Activated CD4-positive, alpha-beta T cell treated with anti-CD3 and anti-CD28 coated beads for 24 hours (primary cell): ENCODE results near the gene OAT.

Source experiments
- DNase-seq, 2 donors: peaks; one replicate each; pipeline ENCODE4 v3.0.0-alpha.2; 2020; ENCODE audit warnings: low read depth in 2 of 2

The OAT gene

DNA sequence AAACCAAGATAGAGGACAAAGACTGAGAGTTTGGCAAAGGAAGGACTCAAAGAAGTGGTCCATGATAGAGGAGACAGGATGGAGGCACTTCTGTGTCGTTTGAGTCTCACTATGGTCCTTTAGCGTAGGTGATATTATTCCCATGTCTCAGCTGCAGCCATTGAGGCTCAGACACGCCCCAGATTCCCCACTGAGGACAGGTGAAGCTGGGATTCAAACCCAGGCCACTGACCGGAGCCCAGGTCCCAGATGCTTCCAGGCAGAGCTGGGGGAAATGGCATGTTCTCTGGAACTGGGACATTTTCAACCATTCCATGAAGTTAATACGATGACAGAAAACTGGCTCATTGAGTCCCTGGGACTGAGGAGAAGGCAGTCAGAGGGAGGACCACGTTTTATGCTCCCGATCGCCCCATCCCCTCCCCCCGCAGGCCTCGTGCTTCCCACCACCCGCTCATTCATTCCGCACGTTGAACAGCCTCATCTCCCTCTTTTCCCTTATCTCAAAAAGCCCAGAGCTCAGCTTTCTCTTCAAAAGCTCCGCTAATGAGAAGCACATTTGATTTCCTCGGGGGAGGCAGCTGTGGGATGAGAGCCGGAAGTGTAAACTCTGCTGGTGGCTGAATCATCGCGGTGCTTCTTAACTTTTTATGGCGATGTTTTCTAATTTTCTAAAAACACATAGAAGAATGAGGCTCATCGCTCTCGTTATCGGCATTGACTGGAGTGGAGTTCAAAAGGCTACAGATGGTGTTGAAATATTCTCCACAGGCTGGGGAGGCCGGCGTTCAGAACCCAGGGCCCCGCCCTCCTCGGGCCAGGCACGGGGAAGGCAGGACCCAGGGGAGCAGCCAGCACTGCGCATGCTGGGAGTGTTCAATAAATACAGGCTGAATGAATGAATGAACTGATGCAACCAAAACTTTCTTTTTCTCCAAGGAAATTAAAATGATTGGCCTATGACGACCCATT is 64.0 kb downstream of the OAT start:
- DNase-seq: peak; percentile 25 to 27

DNA sequence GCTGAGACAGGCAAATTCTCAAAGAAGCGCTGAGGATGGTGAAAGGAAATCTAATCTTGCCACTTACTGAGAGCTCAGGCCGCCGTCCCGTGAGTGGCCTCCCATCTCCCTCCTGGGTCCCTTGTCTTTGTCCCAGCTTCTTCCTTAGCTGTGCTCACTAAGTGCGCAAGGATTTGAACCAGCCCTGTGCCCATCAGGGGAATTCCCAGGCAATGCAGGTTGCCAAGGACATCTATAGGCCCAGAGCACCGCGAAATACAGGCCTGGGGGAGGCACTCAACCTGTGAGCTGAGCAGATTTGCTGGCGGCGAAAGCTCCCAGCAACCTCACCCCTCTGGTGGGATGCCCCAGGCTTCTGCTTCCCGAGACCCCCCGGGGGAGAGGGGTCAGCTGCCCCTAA is 64.8 kb downstream of the OAT start:
- DNase-seq: no peak

DNA sequence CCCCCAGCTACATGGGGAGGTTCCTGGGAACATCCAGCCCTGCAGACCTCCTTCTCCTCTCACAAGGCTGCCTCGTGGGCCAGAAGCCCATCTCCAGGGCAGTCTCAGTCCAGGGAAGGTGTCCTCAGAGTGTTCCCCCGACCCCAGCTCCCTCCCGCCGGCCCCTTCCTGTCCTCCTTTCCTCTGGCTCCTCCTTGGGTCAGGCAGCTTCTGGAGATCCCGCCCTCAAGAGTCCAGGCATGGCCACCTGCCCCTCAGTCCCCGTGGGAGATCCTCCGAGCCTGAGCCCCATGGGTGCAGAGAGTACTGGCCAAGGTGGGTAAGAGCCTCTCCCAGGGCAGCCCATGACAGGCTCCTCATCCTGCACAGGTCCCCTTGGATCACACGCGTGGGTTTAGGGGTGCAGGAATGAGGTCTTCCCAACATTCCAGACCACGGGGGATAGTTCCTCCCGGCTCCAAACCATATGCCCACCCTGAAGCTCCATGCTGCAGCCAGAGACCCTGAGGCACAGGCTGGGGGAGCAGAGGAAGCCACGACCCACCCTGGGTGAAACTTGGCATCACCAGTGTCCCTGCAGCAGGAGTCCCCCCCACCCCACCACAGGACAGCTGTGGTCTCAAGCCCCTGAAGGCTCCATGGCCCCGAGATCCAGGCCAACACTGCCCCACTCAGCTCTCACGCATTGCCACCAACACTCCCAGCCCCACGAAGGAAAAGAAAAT is 65.5 kb downstream of the OAT start:
- DNase-seq: no peak

DNA sequence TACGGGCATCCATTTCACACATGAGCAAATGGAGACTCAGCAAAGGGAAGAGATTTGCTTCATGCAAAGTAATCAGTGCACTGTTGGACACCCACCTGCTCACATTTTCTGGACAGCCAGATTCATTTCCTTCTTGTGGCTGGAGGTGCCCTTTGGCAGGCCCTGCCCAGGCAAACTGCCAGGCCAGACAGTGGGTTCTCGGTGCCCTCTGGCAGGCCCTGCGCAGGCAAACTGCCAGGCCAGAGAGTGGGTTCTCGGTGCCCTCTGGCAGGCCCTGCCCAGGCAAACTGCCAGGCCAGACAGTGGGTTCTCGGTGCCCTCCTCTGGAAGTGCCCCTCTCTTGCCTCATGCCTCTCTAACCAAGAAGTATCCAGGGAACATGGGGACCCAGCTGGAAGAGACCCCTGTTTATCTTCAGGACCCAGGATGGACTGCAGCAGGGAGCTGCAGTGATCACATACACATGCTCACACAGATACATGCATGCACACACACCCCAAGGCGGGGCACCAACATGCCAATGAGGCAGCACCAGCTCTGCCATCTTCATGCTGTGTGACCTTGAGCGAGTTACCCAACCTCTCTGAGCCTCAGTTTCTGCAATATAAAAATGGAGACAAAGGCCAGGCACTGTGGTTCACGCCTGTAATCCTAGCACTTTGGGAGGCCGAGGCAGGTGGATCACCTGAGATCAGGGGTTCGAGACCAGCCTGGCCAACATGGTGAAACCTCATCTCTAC is 67.1 kb downstream of the OAT start:
- no peak for DNase-seq

DNA sequence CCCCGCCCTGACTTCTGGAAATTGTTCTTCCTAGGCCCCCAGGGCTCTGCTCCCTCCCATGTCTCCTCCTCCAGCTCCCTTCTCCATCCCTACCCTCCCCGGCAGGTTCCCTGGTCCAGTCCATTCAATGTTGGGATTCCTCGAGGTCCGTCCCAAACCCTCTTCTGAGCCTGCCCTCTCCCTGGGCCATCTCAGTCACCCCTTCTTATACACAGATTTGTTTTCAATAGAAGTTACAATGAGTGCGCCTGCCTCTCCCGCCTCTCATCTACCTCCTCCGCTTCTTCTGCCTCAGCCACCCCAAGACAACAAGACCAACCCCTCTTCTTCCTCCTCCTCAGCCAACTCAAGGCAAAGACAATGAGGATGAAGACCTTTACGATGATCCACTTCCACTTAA is 67.9 kb downstream of the OAT start:
- no peak for DNase-seq

DNA sequence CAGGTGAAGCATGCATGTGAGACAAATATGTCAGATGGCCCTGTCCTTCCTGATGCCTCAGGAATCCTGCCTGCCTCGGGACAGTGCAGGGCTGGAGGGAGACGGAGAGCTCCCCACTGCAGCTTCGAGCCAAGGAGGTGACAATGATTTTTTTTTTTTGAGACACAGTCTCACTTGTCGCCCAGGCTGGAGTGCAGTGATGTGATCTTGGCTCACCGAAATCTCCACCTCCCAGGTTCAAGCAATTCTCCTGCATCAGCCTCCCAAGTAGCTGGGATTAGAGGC is 68.8 kb downstream of the OAT start:
- no peak for DNase-seq

DNA sequence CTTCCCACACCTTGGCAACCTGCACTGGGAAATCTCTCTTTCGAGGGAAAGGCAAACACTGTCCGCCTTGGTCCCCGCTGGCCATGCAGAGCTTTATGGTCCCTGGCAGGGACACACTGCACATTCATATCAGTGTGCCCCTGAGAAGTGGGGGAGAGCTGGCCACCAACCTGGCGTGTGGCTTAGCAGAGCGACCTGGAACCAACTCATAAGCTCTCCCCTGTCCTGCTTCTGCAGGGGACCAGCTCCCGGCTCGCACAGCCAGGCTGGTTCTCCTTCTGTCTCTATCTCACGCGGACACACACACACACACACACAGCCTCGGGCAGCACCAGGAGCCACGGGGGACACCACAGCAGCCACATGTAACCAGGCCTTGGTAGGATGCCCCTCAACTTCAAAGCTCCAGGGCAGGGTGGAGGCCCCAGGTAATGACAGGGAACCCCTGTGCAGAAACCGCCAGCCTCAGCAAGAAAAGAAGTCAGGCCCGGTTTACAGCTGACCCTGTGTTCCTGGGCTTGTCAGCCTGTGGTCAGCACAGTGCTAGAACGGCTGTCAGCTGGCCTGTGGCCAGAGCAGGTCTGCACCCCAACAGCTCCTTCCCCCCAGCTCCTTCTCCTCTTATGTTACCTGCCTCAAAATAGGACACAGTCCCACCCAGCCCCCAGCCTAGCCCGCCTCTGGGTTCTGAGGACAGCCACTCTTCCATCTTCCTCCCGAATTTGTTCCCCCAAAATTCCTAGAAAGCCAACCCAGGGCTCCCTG is 69.3 kb downstream of the OAT start:
- no peak for DNase-seq

DNA sequence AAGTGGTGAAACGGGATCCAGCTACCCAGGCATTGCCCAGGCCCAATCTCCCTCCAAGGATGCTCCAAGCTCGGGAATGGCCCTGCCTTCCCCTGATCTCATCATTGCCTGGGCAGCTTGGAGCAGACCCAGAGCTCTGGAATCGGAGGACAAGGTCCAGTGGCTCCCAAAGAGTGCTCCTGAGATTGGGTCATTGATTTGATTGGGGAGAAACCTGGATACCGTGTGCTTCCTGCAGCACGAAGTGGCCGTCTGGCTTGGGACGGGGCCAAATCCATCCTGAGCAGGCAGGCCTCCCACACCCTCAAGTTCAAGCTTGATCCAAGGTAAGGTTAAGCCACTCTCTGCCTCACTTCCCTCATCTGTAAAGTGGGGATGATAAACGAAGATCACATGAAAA is 69.9 kb downstream of the OAT start:
- DNase-seq: no peak

DNA sequence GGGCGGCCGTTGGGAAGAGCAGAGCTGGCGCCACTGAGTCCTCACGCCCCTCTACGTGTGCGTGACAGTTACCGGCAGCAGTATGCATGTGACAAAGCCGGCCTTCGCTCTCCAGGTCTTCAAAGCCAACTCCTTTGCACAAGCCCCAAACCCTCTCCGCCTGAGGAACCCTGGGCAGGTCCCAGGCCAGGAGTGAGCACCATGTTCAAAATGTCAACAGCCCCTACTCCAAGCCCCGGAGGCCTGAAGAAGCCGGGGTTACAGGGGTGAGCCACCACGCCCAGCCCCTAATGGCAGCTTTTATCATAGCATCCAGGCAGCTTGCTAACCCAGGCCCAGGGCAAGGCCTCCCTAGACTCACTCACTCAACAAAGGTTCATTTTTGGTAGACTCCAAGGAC is 70.8 kb downstream of the OAT start:
- no peak for DNase-seq
